ENCODE measurements around the gene CABLES1. TPM values are rescaled to one million over a fixed set of nuclear protein-coding genes. Genes with fewer than 3 reads are reported as not detected.

CABLES1 gene
- total RNA-seq, 1 experiment from 2014 or later = 29.5 TPM

DNA sequence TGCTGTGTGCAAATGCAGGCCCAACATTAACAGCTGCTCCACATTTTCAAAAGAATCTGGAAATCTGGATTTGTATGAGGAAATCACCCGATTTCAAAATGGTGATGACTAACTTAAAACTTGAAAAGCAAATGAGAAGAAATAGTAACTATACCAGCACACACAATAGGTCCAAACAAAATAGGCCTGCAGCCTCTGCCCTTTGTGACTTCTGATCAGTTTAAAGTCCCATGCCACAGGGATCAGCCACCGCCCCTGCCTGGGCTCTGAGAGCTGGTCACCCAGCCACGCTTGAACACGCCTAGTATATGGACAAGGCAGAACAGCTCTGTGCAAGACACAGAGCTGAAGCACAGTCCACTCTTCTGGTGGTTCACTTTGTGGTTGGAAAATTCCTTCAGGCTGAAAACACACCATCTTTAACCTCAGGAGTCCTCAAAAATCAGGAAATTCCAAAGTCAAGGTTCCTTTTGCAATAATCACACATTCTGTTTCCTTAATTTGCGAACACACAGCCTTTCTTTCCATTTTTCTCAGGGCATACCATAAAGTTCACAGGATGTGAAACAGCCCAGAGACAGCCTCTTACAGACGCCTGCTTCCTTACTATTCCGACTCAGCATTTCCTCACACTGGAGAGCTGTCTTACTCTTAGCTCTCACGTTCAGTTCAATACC lies 167.7 kb downstream of the CABLES1 start:
- intact Hi-C loops (cut with micrococcal nuclease; ENCODE audit: unreplicated experiment) = no loop called here
- POLR2A ChIA-PET = no interaction called here

DNA sequence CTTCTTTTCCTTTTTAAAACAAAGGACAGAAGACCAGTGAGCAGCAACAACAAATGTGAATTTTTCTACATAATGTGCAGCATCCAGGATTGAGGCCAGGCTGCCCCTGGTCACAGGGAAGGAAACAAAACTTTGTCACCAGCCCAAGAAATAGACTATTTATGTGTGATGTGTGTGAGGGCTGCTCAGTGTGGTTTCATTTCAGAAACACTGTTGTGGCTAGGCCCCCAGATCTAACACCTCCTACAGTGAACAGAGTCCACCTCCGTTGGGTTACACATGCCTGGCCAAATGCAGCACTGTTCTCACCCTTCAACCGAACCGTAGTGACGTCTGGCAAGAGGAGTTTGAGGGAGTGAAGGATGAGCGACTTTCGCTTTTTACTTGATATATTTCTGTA lies 171.5 kb downstream of the CABLES1 start:
- Histone ChIP-seq H3K36me3 (ENCODE audit: control insufficient read depth, insufficient read depth, low read length) (no peaks in the 10 kb centered on the region), H3K4me3 (ENCODE audit: low read depth, low read length) (no peak overlapping the region), H3K4me1 (no peaks in the 10 kb centered on the region), H3K9me3 (no peaks in the 10 kb centered on the region), H3K27me3 (replicated peaks; ENCODE audit: control insufficient read depth, insufficient read depth, low read length) (no peaks in the 10 kb centered on the region)
- intact Hi-C loops (cut with micrococcal nuclease; ENCODE audit: unreplicated experiment) = no loop called here
- Mint-ChIP-seq H3K36me3 (ENCODE audit: insufficient read depth, unreplicated experiment) (no peaks in the 10 kb centered on the region), H3K27me3 (ENCODE audit: insufficient read depth, unreplicated experiment) (no peaks in the 10 kb centered on the region), H3K27ac (ENCODE audit: unreplicated experiment) (no peak overlapping the region), H3K4me1 (ENCODE audit: low read depth, unreplicated experiment) (no peaks in the 10 kb centered on the region), H3K9me3 (ENCODE audit: unreplicated experiment) (no peaks in the 10 kb centered on the region), H3K4me3 (ENCODE audit: unreplicated experiment) (no peak overlapping the region)
- POLR2A ChIA-PET = no interaction called here
- no peak for DNase-seq
- CTCF ChIA-PET = no interaction called here
- TF ChIP-seq, protein P1, sequence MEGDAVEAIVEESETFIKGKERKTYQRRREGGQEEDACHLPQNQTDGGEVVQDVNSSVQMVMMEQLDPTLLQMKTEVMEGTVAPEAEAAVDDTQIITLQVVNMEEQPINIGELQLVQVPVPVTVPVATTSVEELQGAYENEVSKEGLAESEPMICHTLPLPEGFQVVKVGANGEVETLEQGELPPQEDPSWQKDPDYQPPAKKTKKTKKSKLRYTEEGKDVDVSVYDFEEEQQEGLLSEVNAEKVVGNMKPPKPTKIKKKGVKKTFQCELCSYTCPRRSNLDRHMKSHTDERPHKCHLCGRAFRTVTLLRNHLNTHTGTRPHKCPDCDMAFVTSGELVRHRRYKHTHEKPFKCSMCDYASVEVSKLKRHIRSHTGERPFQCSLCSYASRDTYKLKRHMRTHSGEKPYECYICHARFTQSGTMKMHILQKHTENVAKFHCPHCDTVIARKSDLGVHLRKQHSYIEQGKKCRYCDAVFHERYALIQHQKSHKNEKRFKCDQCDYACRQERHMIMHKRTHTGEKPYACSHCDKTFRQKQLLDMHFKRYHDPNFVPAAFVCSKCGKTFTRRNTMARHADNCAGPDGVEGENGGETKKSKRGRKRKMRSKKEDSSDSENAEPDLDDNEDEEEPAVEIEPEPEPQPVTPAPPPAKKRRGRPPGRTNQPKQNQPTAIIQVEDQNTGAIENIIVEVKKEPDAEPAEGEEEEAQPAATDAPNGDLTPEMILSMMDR (IDR thresholded peaks at IDR 0.05; ENCODE audit: insufficient read depth in 1 of 2, low read depth in 1 of 2, low read length in 1 of 2, severe bottlenecking in 1 of 2, unreplicated experiment in 1 of 2) = no peak
- no TSS peak for BruUV-seq (replicated peaks)

More for the DNA sequence above, 167.7 kb downstream of the CABLES1 start:
- DNase-seq = no peak
- Mint-ChIP-seq H3K4me1 (ENCODE audit: low read depth, unreplicated experiment) (no peaks in the 10 kb centered on the region), H3K4me3 (ENCODE audit: unreplicated experiment) (no peak overlapping the region), H3K27ac (ENCODE audit: unreplicated experiment) (no peak overlapping the region), H3K36me3 (ENCODE audit: insufficient read depth, unreplicated experiment) (no peaks in the 10 kb centered on the region), H3K27me3 (ENCODE audit: insufficient read depth, unreplicated experiment) (no peaks in the 10 kb centered on the region), H3K9me3 (ENCODE audit: unreplicated experiment) (no peaks in the 10 kb centered on the region)
- Histone ChIP-seq H3K4me1 (no peaks in the 10 kb centered on the region), H3K4me3 (ENCODE audit: low read depth, low read length) (no peak overlapping the region), H3K36me3 (ENCODE audit: control insufficient read depth, insufficient read depth, low read length) (no peaks in the 10 kb centered on the region), H3K9me3 (no peaks in the 10 kb centered on the region), H3K27me3 (replicated peaks; ENCODE audit: control insufficient read depth, insufficient read depth, low read length) (no peaks in the 10 kb centered on the region)
- TF ChIP-seq, protein P1 (IDR thresholded peaks at IDR 0.05; ENCODE audit: insufficient read depth in 1 of 2, low read depth in 1 of 2, low read length in 1 of 2, severe bottlenecking in 1 of 2, unreplicated experiment in 1 of 2) = no peak
- no TSS peak for BruUV-seq (replicated peaks)
- CTCF ChIA-PET = no interaction called here

DNA sequence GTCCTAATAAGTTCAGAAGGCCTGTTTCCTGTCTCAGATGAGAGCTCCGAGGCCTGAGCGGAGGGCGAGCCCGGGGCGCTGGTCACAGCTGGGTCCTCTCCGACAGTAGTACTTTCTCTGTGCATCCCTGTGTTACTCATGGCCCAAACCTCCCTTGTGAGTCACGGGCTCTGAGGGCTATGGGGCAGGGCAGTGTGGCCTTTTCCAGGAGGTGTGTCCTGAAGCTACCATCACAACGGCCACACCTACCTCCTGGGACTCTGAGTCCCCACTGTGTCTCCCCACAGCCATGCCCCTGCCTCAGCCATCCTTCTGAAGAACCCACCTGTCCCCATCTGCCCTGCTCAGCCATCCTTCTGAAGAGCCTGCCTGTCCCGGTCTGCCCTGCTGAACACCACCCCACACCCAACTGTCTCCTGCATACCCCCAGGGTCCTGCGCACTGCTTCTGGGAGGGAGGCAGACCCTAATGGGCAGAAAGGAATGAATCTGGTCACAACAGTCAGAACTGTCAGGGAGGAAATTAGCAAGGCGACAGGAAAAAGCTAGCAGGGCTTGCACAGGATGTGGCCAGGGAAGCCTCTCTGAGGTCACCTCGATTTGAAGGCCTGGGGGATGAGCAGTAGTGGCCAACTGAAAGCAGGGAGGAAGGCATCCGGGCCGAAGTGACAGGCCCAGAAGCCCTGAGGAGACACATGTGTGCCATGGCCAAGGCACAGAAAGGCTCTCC lies 172.4 kb downstream of the CABLES1 start:
- CTCF ChIA-PET = no interaction called here
- H3K9me3 ChIP-seq = no peaks in the 10 kb centered on the region
- no peaks in the 10 kb centered on the region for H3K4me1 ChIP-seq
- no TSS peak for BruUV-seq (replicated peaks)
- no peak overlapping the region for H3K4me3 ChIP-seq (ENCODE audit: low read depth, low read length)
- Mint-ChIP-seq H3K4me1 (ENCODE audit: low read depth, unreplicated experiment) (no peaks in the 10 kb centered on the region), H3K36me3 (ENCODE audit: insufficient read depth, unreplicated experiment) (no peaks in the 10 kb centered on the region), H3K27ac (ENCODE audit: unreplicated experiment) (no peak overlapping the region), H3K9me3 (ENCODE audit: unreplicated experiment) (no peaks in the 10 kb centered on the region), H3K4me3 (ENCODE audit: unreplicated experiment) (no peak overlapping the region), H3K27me3 (ENCODE audit: insufficient read depth, unreplicated experiment) (no peaks in the 10 kb centered on the region)
- intact Hi-C loops (cut with micrococcal nuclease; ENCODE audit: unreplicated experiment) = no loop called here
- POLR2A ChIA-PET = no interaction called here
- TF ChIP-seq, protein P1 (IDR thresholded peaks at IDR 0.05; ENCODE audit: insufficient read depth in 1 of 2, low read depth in 1 of 2, low read length in 1 of 2, severe bottlenecking in 1 of 2, unreplicated experiment in 1 of 2) = no peak
- H3K27me3 ChIP-seq (replicated peaks; ENCODE audit: control insufficient read depth, insufficient read depth, low read length) = no peaks in the 10 kb centered on the region
- DNase-seq = no peak
- no peaks in the 10 kb centered on the region for H3K36me3 ChIP-seq (ENCODE audit: control insufficient read depth, insufficient read depth, low read length)

Other genes starting within 250 kb of the CABLES1 start
- gene RBBP8, start 202.2 kb upstream of the CABLES1 start, total RNA-seq (2022) = 44.4 and 46.7 TPM in 2 replicates